Neutrophil (primary cell): Measurements from ENCODE around the gene SPN.

ENCODE experiments used
- H3K27ac ChIP-seq: fragments of 200-600 bp; sonication (generic); 2 replicates; pipeline ENCODE4 v1.5.1; 2016; ENCODE audit warnings: mild to moderate bottlenecking, moderate library complexity
- H3K27me3 ChIP-seq: fragments of 200-600 bp; sonication (generic); 2 replicates; pipeline ENCODE4 v1.6.0; 2016; ENCODE audit warnings: mild to moderate bottlenecking
- H3K36me3 ChIP-seq: fragments of 200-600 bp; sonication (generic); 2 replicates; pipeline ENCODE4 v1.5.1; 2017
- H3K4me1 ChIP-seq, 2 experiments: fragments of 200-600 bp in 1 of 2; sonication (generic) in 1 of 2; 1 replicate in 1 of 2; 2 replicates in 1 of 2; pipeline versions ENCODE4 v1.5.1 to v1.6.1; 2013 to 2016; ENCODE audit warnings: low read depth in 1 of 2, low read length in 1 of 2, mild to moderate bottlenecking in 1 of 2, moderate library complexity in 1 of 2; ENCODE audit not compliant: control insufficient read depth in 1 of 2, insufficient read depth in 1 of 2
- H3K4me3 ChIP-seq, 2 experiments: fragments of 200-600 bp in 1 of 2; sonication (generic) in 1 of 2; 1 replicate in 1 of 2; 2 replicates in 1 of 2; pipeline ENCODE4 v1.5.1; 2013 to 2016; ENCODE audit warnings: low read depth in 1 of 2, low read length in 1 of 2, mild to moderate bottlenecking in 1 of 2, moderate library complexity in 1 of 2
- H3K9me3 ChIP-seq: fragments of 200-600 bp; sonication (generic); 2 replicates; pipeline ENCODE4 v1.5.1; 2016
- CTCF ChIP-seq: fragments of 200-600 bp; sonication (generic); IDR thresholded peaks from 2 replicates; pipeline ENCODE4 v1.5.1; 2016; ENCODE audit warnings: antibody characterized with exemption

SPN gene

GRCh38 chr16:29644973-29645693 lies 17.9 kb upstream of the SPN start:
- H3K9me3 ChIP-seq = no peaks in the 10 kb centered on the region
- H3K27ac ChIP-seq = peak overlapping the region; percentile 24
- peaks cover 12 to 16% of the 10 kb centered on the region in 2 experiments for H3K4me1 ChIP-seq
- no peak for TF ChIP-seq CTCF
- no peaks in the 10 kb centered on the region for H3K36me3 ChIP-seq
- no peak overlapping the region for H3K4me3 ChIP-seq
- no peaks in the 10 kb centered on the region for H3K27me3 ChIP-seq

DNA sequence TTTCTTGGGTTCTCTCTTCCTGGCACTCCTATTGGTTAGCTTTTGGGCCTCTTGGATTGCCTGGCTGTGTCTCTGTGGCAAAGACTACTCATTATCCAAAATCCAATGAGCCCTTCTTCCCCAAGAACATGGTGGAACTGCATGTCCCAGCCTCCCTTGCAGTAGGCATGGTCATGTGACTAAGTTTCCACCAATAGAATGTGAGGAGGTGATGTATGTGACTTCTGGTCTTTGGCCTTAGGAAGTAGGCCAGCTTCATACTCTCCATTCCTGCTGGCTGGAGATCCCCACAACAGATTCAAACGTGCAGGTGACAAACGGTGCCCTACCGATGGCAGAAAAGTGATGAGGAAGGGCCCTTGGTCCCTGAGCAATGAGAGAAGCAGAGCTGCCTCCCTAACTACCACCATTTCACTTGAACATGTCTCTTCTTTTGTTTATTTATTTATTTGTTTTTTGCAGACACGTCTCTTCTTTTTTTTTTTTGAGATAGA lies 17.3 kb upstream of the SPN start:
- no peak overlapping the region for H3K4me3 ChIP-seq
- peaks cover 11 to 16% of the 10 kb centered on the region in 2 experiments for H3K4me1 ChIP-seq
- no peaks in the 10 kb centered on the region for H3K27me3 ChIP-seq
- no peaks in the 10 kb centered on the region for H3K9me3 ChIP-seq
- peak overlapping the region; percentile 24 for H3K27ac ChIP-seq
- H3K36me3 ChIP-seq = no peaks in the 10 kb centered on the region
- no peak for TF ChIP-seq CTCF

- Histone ChIP-seq H3K9me3 (no peaks in the 10 kb centered on the region), H3K4me1 (peaks cover 7 to 14% of the 10 kb centered on the region in 2 experiments), H3K27me3 (no peaks in the 10 kb centered on the region), H3K36me3 (no peaks in the 10 kb centered on the region), H3K27ac (no peak overlapping the region), H3K4me3 (no peak overlapping the region)
- no peak for TF ChIP-seq CTCF
Observed at GRCh38 chr16:29646947-29647346, 16.1 kb upstream of the SPN start.

- Histone ChIP-seq H3K27ac (no peak overlapping the region), H3K27me3 (no peaks in the 10 kb centered on the region), H3K4me3 (no peak overlapping the region), H3K36me3 (no peaks in the 10 kb centered on the region), H3K4me1 (peaks cover 17 to 19% of the 10 kb centered on the region in 2 experiments), H3K9me3 (no peaks in the 10 kb centered on the region)
- no peak for TF ChIP-seq CTCF
Observed at GRCh38 chr16:29649588-29650494, 13.2 kb upstream of the SPN start.

DNA sequence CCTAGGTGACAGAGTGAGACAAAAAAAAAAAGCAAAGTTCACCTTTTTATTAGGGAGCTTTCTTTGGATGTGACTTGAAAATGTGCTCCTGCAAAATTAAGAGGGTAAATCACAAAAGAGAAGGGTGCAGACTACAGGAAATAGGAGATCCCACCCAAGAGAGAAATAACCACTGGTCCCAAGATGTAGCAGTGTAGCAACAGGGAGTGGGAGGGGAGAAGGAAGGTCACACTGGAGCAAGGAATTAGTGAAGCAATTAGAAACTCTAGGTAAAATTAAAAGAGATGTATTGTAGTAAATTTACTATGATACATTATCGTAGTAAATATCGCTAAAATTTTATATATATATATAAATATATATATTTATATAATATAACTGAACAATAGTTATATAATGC lies 12.3 kb upstream of the SPN start:
- no peaks in the 10 kb centered on the region for H3K36me3 ChIP-seq
- H3K4me3 ChIP-seq = no peak overlapping the region
- no peak overlapping the region for H3K27ac ChIP-seq
- H3K9me3 ChIP-seq = no peaks in the 10 kb centered on the region
- no peak for TF ChIP-seq CTCF
- peaks cover 13 to 19% of the 10 kb centered on the region in 2 experiments for H3K4me1 ChIP-seq
- H3K27me3 ChIP-seq = no peaks in the 10 kb centered on the region
